ENCODE measurements around the gene HOXD11. TPM values are rescaled to one million over a fixed set of nuclear protein-coding genes. Genes with fewer than 3 reads are reported as not detected.

Gene HOXD11
- total RNA-seq, 2 experiments from 2014 or later = not detected

GRCh38 chr2:176099159-176099727, 7.8 kb upstream of the HOXD11 start:
- Histone ChIP-seq H3K36me3 (ENCODE audit: insufficient read depth, low read length) (no peaks in the 10 kb centered on the region), H3K4me1 (ENCODE audit: insufficient read depth, low read length, poor library complexity, severe bottlenecking) (peaks cover 14% of the 10 kb centered on the region), H3K4me2 (ENCODE audit: low read length) (no peak overlapping the region), H3K4me3 (ENCODE audit: low read depth, low read length, poor library complexity, severe bottlenecking) (no peak overlapping the region), H2AFZ (ENCODE audit: low read length) (no peak overlapping the region), H3K79me2 (ENCODE audit: insufficient read depth, low read depth, low read length) (no peaks in the 10 kb centered on the region), H4K20me1 (ENCODE audit: insufficient read depth, low read length) (no peaks in the 10 kb centered on the region), H3K27ac (ENCODE audit: low read depth, low read length, poor library complexity, severe bottlenecking) (no peak overlapping the region), H3K9me3 (ENCODE audit: low read length) (no peaks in the 10 kb centered on the region), H3K9me2 (ENCODE audit: insufficient read depth, low read length) (no peaks in the 10 kb centered on the region)
- DNase-seq (ENCODE audit: low spot score) = no peak
- ChIA-PET CTCF (ENCODE audit: unreplicated experiment) (no interaction called here), POLR2A (no interaction called here)
- intact Hi-C loops (cut with micrococcal nuclease; ENCODE audit: unreplicated experiment) = no loop called here
- TF ChIP-seq EZH2phosphoT487 (IDR thresholded peaks at IDR 0.05; ENCODE audit: borderline replicate concordance, low read depth, low read length) (no peak), CTCF (conservative IDR thresholded peaks at IDR 0.05; ENCODE audit: low read length) (no peak)
- no TSS peak for BruUV-seq (replicated peaks)

DNA sequence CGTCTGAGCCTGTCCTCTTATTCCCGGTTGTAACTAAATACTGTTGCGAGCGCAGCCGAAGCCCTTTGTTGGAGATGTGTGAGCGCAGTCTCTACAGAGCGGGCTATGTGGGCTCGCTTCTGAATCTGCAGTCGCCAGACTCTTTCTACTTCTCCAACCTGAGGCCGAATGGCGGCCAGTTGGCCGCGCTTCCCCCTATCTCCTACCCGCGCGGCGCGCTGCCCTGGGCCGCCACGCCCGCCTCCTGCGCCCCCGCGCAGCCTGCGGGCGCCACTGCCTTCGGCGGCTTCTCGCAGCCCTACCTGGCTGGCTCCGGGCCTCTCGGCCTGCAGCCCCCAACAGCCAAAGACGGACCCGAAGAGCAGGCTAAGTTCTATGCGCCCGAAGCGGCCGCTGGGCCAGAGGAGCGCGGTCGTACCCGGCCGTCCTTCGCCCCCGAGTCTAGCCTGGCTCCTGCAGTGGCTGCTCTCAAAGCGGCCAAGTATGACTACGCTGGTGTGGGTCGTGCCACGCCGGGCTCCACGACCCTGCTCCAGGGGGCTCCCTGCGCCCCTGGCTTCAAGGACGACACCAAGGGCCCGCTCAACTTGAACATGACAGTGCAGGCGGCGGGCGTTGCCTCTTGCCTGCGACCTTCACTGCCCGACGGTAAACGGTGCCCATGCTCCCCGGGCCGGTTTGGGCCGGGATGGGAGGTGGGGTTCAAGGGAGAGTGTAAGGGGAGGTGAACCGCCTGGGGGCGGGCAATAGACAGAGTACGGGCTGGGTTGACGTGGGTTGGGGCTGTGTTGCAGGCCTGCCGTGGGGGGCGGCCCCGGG, 7.1 kb upstream of the HOXD11 start, which contains the start of gene HOXD12:
Gene HOXD12 (plus strand): TSS at position 68 of the 819 bp plus-strand sequence. CDS start 7 bp downstream, at position 75.
- CTCF ChIA-PET (ENCODE audit: unreplicated experiment) = no interaction called here
- no peak within 1 kb of the TSS for H3K4me2 ChIP-seq (ENCODE audit: low read length)
- POLR2A ChIA-PET = no interaction called here
- H3K9me3 ChIP-seq (ENCODE audit: low read length) = no peaks in the 10 kb centered on the region
- H3K9me2 ChIP-seq (ENCODE audit: insufficient read depth, low read length) = no peaks in the 10 kb centered on the region
- H3K36me3 ChIP-seq (ENCODE audit: insufficient read depth, low read length) = no peaks in the 10 kb centered on the region
- no peak for DNase-seq (ENCODE audit: low spot score)
- H3K27ac ChIP-seq (ENCODE audit: low read depth, low read length, poor library complexity, severe bottlenecking) = no peak within 1 kb of the TSS
- TF ChIP-seq CTCF (conservative IDR thresholded peaks at IDR 0.05; ENCODE audit: low read length) (no peak), EZH2phosphoT487 (IDR thresholded peaks at IDR 0.05; ENCODE audit: borderline replicate concordance, low read depth, low read length) (no peak)
- H3K79me2 ChIP-seq (ENCODE audit: insufficient read depth, low read depth, low read length) = no peaks in the 10 kb centered on the region
- no peak within 1 kb of the TSS for H3K4me3 ChIP-seq (ENCODE audit: low read depth, low read length, poor library complexity, severe bottlenecking)
- no peaks in the 10 kb centered on the region for H4K20me1 ChIP-seq (ENCODE audit: insufficient read depth, low read length)
- H3K4me1 ChIP-seq (ENCODE audit: insufficient read depth, low read length, poor library complexity, severe bottlenecking) = peaks cover 14% of the 10 kb centered on the region
- H2AFZ ChIP-seq (ENCODE audit: low read length) = no peak within 1 kb of the TSS
- no TSS peak for BruUV-seq (replicated peaks)
- intact Hi-C loops (cut with micrococcal nuclease; ENCODE audit: unreplicated experiment) = no loop called here
